NCI-H1436 treated with DMSO at 0.1 percent for 48 hours (cell line): Measurements from ENCODE around the gene GPR31.
"Not testable (repeated sequence)": the region's sequence is repeated elsewhere in the genome, so short reads cannot be mapped to it uniquely, and the experiment has no call there.

Experiments
- DNase-seq: peaks from one replicate; lab custom pipeline; 2025; lab: John Stamatoyannopoulos, UW

Gene GPR31

GRCh38 chr6:167167699-167168098 is 9.9 kb upstream of the GPR31 start:
- not testable (repeated sequence) for DNase-seq

GRCh38 chr6:167165858-167166471 is 8.2 kb upstream of the GPR31 start:
- no peak for DNase-seq

- no peak for DNase-seq
These were observed 6.5 kb upstream of the GPR31 start for GRCh38 chr6:167164261-167164660.

GRCh38 chr6:167163476-167164011 is 5.8 kb upstream of the GPR31 start:
- DNase-seq, result no peak

- DNase-seq, result no peak
These were observed 4.8 kb upstream of the GPR31 start for GRCh38 chr6:167162591-167162990.

GRCh38 chr6:167161851-167162467 is 4.2 kb upstream of the GPR31 start:
- no peak for DNase-seq

- DNase-seq, result no peak
These were observed 366 bp downstream of the GPR31 start for GRCh38 chr6:167157414-167157813.

GRCh38 chr6:167154895-167155294 is 2.9 kb downstream of the GPR31 start:
- no peak for DNase-seq

GRCh38 chr6:167154291-167154690 is 3.5 kb downstream of the GPR31 start:
- DNase-seq, result no peak

GRCh38 chr6:167153521-167153959 is 4.2 kb downstream of the GPR31 start:
- DNase-seq, result no peak

- DNase-seq, result no peak
These were observed 4.9 kb downstream of the GPR31 start for GRCh38 chr6:167152862-167153261.

- DNase-seq, result no peak
These were observed 6.1 kb downstream of the GPR31 start for GRCh38 chr6:167151648-167152047.

GRCh38 chr6:167150941-167151549 is 6.7 kb downstream of the GPR31 start:
- DNase-seq, result no peak

GRCh38 chr6:167148997-167149396 is 8.8 kb downstream of the GPR31 start:
- no peak for DNase-seq

- no peak for DNase-seq
These were observed 9.8 kb downstream of the GPR31 start for GRCh38 chr6:167148021-167148420.

- DNase-seq, result no peak
These were observed 10.8 kb downstream of the GPR31 start for GRCh38 chr6:167146977-167147376.

GRCh38 chr6:167146135-167146534 is 11.6 kb downstream of the GPR31 start:
- no peak for DNase-seq

GRCh38 chr6:167145461-167145860 is 12.3 kb downstream of the GPR31 start:
- no peak for DNase-seq

GRCh38 chr6:167143041-167143440 is 14.7 kb downstream of the GPR31 start:
- DNase-seq, result no peak

GRCh38 chr6:167142433-167142761 is 15.4 kb downstream of the GPR31 start:
- no peak for DNase-seq

- no peak for DNase-seq
These were observed 15.9 kb downstream of the GPR31 start for GRCh38 chr6:167141667-167142432.

- DNase-seq, result no peak
These were observed 16.9 kb downstream of the GPR31 start for GRCh38 chr6:167140589-167141474.
